ENCODE data around the gene MAPK10. TPM values are rescaled to one million over a fixed set of nuclear protein-coding genes. Genes with fewer than 3 reads are reported as not detected.

Gene MAPK10
- total RNA-seq, 1 experiment from 2014 or later: 4.7 TPM

GRCh38 chr4:86184901-86185285 is 175.0 kb downstream of the MAPK10 start:
- Mint-ChIP-seq H3K27ac (no peak overlapping the region), H3K9me3 (peaks cover 9 to 10% of the 10 kb centered on the region in 2 experiments), H3K4me1 (peaks cover 4 to 9% of the 10 kb centered on the region in 2 experiments; a peak in 3 of 4 replicates), H3K36me3 (ENCODE audit: insufficient read depth in 1 of 3, low read depth in 3 of 3) (peaks cover 5 to 20% (median 7%) of the 10 kb centered on the region in 3 experiments; a peak in 6 of 7 replicates), H3K4me3 (no peak overlapping the region), H3K27me3 (ENCODE audit: low read depth) (no peaks in the 10 kb centered on the region)
- WGBS (ENCODE audit: extremely low coverage, insufficient read length, low lambda C conversion rate): no CpG with 5 or more reads among the region's 5 CpGs
- TF ChIP-seq CTCF (conservative IDR thresholded peaks at IDR 0.05): no peak
- no peak overlapping the region for H3K18ac ChIP-seq (ENCODE audit: insufficient read length, low read depth, low read length)
- H3K23me2 ChIP-seq (ENCODE audit: insufficient read length, low read depth, low read length, poor library complexity, severe bottlenecking): no peaks in the 10 kb centered on the region
- no peak overlapping the region for H2BK15ac ChIP-seq (ENCODE audit: low read depth, low read length)
- no peak overlapping the region for H2BK20ac ChIP-seq (ENCODE audit: low read depth, low read length, poor library complexity, severe bottlenecking)
- H3T11ph ChIP-seq (ENCODE audit: low read length): no peak overlapping the region
- H4K91ac ChIP-seq (ENCODE audit: insufficient read length, low read depth, low read length): no peak overlapping the region
- no peaks in the 10 kb centered on the region for H3K4me1 ChIP-seq (ENCODE audit: insufficient read depth, low read length)
- H3K79me1 ChIP-seq (ENCODE audit: insufficient read depth, low read depth, low read length, poor library complexity, severe bottlenecking): no peaks in the 10 kb centered on the region
- H2BK12ac ChIP-seq (ENCODE audit: insufficient read length, low read depth, low read length): no peak overlapping the region
- H3K56ac ChIP-seq (ENCODE audit: insufficient read length, low read depth, low read length): no peak overlapping the region
- no peak overlapping the region for H3K9ac ChIP-seq (ENCODE audit: extremely low read depth, insufficient read length, low read length)
- no peak for DNase-seq
- H3K27me3 ChIP-seq (ENCODE audit: insufficient read depth, low read length): no peaks in the 10 kb centered on the region
- no peak overlapping the region for H2AFZ ChIP-seq (ENCODE audit: low read length)
- no peak overlapping the region for H4K5ac ChIP-seq (ENCODE audit: insufficient read length, low read depth, low read length)
- no peak overlapping the region for H3K14ac ChIP-seq (ENCODE audit: insufficient read depth, low read length)
- no peak overlapping the region for H2BK120ac ChIP-seq (ENCODE audit: low read depth, low read length, poor library complexity, severe bottlenecking)
- no peak overlapping the region for H3K4ac ChIP-seq (ENCODE audit: low read depth, low read length)
- no peak overlapping the region for H4K8ac ChIP-seq (replicated peaks; ENCODE audit: insufficient read length, low read depth, low read length)
- no peak overlapping the region for H3K27ac ChIP-seq (ENCODE audit: insufficient read length, low read depth, low read length)
- H3K4me2 ChIP-seq (ENCODE audit: insufficient read depth, insufficient read length, low read length): no peak overlapping the region
- H3K23ac ChIP-seq (ENCODE audit: insufficient read length, low read depth, low read length): no peak overlapping the region
- H4K20me1 ChIP-seq (ENCODE audit: control insufficient read depth, insufficient read depth, insufficient read length): no peaks in the 10 kb centered on the region
- H2AK5ac ChIP-seq (ENCODE audit: insufficient read length, low read length): no peak overlapping the region
- H3K9me3 ChIP-seq (ENCODE audit: control insufficient read depth, low read depth, low read length): no peaks in the 10 kb centered on the region
- H2BK5ac ChIP-seq (ENCODE audit: insufficient read length, low read length): no peak overlapping the region
- H3K79me2 ChIP-seq (ENCODE audit: insufficient read depth, low read length): no peaks in the 10 kb centered on the region
